ENCODE data around the gene VAPB.
"Not testable (repeated sequence)": the region's sequence is repeated elsewhere in the genome, so short reads cannot be mapped to it uniquely, and the experiment has no call there.

The VAPB gene

DNA sequence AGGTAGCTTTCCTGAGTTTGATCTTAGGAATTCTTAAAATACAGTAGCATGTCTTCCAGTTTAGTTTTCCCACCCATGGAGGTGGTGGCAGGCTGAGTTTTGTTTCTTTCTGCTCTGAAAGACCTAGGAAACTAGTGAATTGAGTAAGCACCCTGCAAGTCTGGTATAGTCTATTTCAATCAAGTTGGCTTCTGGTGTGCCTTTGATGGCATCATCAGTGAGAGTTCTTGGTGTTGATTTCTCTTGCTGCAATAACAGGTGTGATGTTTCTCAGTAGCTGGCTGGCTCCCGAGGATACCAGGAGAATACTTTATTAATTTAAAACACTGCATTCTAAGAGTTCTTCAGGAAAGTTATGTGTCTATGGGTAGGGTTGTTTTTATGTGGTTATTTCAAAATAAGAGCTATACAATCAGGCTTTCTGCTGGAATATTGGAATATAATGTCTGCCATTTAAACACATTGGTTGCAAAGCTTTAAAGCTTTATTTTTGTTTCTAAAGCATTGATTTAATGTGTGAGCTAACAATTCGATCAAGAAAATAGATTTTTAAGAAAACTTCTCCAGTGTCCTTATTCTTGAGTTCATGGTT lies 19.0 kb downstream of the VAPB start:
- Histone ChIP-seq H3K4me1 (ENCODE audit: low read length) (peaks cover 19% of the 10 kb centered on the region), H3K27ac (ENCODE audit: low read length) (no peak overlapping the region)

DNA sequence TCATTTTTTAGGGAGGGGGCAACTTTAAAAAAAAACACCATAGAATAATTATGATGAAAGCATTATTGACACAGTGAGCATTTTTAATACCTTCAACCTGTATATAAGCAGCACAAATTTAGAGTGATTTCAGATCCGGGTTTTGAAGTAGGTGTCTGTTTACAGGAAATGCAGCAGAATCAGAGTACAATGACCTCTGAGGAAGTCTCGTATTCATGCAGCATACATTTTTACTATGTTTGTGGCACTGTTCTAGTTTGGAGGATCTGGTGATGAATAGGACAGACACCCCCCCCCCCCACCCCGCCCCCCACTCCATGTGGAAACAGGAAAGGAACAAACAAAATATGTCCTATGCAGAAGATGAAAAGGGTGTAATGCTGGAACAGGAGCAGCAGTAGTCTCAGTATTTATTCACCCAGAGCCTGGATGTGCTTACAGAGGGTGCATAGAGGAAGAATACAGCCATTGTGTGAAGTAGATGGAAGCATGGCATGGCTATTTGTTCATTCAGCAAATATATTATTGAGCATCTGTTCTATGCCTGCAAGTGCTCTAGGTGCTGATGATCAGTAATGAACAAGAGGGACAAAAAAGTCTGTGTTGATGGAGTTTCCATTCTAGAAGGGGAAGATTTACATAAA lies 19.7 kb downstream of the VAPB start:
- Histone ChIP-seq H3K27ac (ENCODE audit: low read length) (no peak overlapping the region), H3K9ac (ENCODE audit: low read length) (no peak overlapping the region), H3K9me3 (ENCODE audit: insufficient read depth, low read length) (no peaks in the 10 kb centered on the region), H3K4me2 (ENCODE audit: low read length) (no peak overlapping the region), H3K36me3 (replicated peaks; ENCODE audit: low read depth, low read length) (peaks cover 13% of the 10 kb centered on the region), H2AFZ (ENCODE audit: low read depth, low read length) (no peak overlapping the region), H3K79me2 (ENCODE audit: low read length) (peaks cover 91% of the 10 kb centered on the region), H3K4me3 (ENCODE audit: low read length) (no peak overlapping the region), H3K27me3 (ENCODE audit: low read depth, low read length) (no peaks in the 10 kb centered on the region), H4K20me1 (ENCODE audit: insufficient read depth, low read length) (peaks cover 70% of the 10 kb centered on the region), H3K4me1 (ENCODE audit: low read length) (peaks cover 12% of the 10 kb centered on the region)
- TF ChIP-seq EZH2phosphoT487 (IDR thresholded peaks at IDR 0.05; ENCODE audit: low read depth), result no peak
- TF ChIP-seq, protein P1, sequence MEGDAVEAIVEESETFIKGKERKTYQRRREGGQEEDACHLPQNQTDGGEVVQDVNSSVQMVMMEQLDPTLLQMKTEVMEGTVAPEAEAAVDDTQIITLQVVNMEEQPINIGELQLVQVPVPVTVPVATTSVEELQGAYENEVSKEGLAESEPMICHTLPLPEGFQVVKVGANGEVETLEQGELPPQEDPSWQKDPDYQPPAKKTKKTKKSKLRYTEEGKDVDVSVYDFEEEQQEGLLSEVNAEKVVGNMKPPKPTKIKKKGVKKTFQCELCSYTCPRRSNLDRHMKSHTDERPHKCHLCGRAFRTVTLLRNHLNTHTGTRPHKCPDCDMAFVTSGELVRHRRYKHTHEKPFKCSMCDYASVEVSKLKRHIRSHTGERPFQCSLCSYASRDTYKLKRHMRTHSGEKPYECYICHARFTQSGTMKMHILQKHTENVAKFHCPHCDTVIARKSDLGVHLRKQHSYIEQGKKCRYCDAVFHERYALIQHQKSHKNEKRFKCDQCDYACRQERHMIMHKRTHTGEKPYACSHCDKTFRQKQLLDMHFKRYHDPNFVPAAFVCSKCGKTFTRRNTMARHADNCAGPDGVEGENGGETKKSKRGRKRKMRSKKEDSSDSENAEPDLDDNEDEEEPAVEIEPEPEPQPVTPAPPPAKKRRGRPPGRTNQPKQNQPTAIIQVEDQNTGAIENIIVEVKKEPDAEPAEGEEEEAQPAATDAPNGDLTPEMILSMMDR (IDR thresholded peaks at IDR 0.05; ENCODE audit: low read depth, low read length), result no peak

More for the DNA sequence above, 19.0 kb downstream of the VAPB start:
- TF ChIP-seq, protein P1 (IDR thresholded peaks at IDR 0.05; ENCODE audit: low read depth, low read length), result no peak
- TF ChIP-seq EZH2phosphoT487 (IDR thresholded peaks at IDR 0.05; ENCODE audit: low read depth), result no peak
- no peak overlapping the region for H2AFZ ChIP-seq (ENCODE audit: low read depth, low read length)
- H3K27me3 ChIP-seq (ENCODE audit: low read depth, low read length), result no peaks in the 10 kb centered on the region
- H3K9me3 ChIP-seq (ENCODE audit: insufficient read depth, low read length), result no peaks in the 10 kb centered on the region
- no peak overlapping the region for H3K4me2 ChIP-seq (ENCODE audit: low read length)
- H3K79me2 ChIP-seq (ENCODE audit: low read length), result peaks cover 97% of the 10 kb centered on the region
- peaks cover 13% of the 10 kb centered on the region for H3K36me3 ChIP-seq (replicated peaks; ENCODE audit: low read depth, low read length)
- H3K4me3 ChIP-seq (ENCODE audit: low read length), result no peak overlapping the region
- no peak overlapping the region for H3K9ac ChIP-seq (ENCODE audit: low read length)
- peaks cover 76% of the 10 kb centered on the region for H4K20me1 ChIP-seq (ENCODE audit: insufficient read depth, low read length)

DNA sequence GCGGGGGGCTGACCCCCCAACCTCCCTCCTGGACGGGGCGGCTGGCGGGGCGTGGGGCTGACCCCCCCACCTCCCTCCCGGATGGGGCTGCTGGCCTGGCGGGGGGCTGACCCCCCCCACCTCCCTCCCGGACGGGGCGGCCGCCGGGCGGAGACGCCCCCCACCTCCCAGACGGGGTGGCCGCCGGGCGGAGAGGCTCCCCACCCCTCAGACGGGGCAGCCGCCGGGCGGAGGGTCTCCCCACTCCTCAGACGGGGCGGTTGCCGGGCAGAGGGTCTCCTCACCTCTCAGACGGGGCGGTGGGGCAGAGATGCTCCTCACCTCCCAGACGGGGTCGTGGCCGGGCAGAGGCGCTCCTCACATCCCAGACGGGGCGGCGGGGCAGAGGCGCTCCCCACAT lies 25.2 kb downstream of the VAPB start:
- H3K9ac ChIP-seq (ENCODE audit: low read length); H2AFZ ChIP-seq (ENCODE audit: low read depth, low read length); H3K4me2 ChIP-seq (ENCODE audit: low read length); H3K27me3 ChIP-seq (ENCODE audit: low read depth, low read length); H3K4me1 ChIP-seq (ENCODE audit: low read length); H3K9me3 ChIP-seq (ENCODE audit: insufficient read depth, low read length); H3K27ac ChIP-seq (ENCODE audit: low read length); H3K4me3 ChIP-seq (ENCODE audit: low read length): not testable (repeated sequence)
- Histone ChIP-seq H4K20me1 (ENCODE audit: insufficient read depth, low read length) (peaks cover 42% of the 10 kb centered on the region), H3K79me2 (ENCODE audit: low read length) (peaks cover 69% of the 10 kb centered on the region), H3K36me3 (replicated peaks; ENCODE audit: low read depth, low read length) (peaks cover 38% of the 10 kb centered on the region)

DNA sequence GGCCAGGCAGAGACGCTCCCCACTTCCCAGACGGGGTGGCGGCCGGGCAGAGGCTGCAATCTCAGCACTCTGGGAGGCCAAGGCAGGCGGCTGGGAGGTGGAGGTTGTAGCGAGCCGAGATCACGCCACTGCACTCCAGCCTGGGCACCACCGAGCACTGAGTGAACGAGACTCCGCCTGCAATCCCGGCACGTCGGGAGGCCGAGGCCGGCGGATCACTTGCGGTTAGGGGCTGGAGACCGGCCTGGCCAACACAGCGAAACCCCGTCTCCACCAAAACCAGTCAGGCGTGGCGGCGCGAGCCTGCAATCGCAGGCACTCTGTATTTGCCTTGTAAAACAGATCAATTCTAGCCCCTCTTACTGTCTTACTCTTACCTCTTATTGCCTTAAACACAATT lies 25.8 kb downstream of the VAPB start:
- H3K9ac ChIP-seq (ENCODE audit: low read length); H2AFZ ChIP-seq (ENCODE audit: low read depth, low read length); H3K4me3 ChIP-seq (ENCODE audit: low read length); H3K27ac ChIP-seq (ENCODE audit: low read length); H3K27me3 ChIP-seq (ENCODE audit: low read depth, low read length); H3K4me2 ChIP-seq (ENCODE audit: low read length); H3K9me3 ChIP-seq (ENCODE audit: insufficient read depth, low read length); H3K4me1 ChIP-seq (ENCODE audit: low read length): not testable (repeated sequence)
- H3K36me3 ChIP-seq (replicated peaks; ENCODE audit: low read depth, low read length), result peaks cover 44% of the 10 kb centered on the region
- peaks cover 64% of the 10 kb centered on the region for H3K79me2 ChIP-seq (ENCODE audit: low read length)
- peaks cover 37% of the 10 kb centered on the region for H4K20me1 ChIP-seq (ENCODE audit: insufficient read depth, low read length)

DNA sequence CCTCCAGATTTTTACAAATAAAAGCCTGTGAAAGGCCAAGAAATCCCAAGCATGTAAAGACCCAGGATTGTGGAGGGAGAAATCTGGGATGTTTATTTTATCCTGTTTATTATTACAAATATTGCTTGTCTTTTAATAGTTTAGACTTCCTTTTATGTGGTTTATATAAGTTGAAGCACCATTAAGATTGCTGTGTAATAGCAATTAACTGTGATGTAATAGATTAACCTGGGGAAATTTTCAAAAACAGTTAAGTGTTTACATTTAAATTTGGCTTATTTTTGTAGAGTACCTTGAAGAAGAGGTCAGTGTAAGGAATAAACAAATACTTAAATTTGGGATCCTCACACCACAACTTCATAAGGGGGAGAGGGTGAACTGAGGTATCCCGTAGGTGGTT lies 27.0 kb downstream of the VAPB start:
- no peaks in the 10 kb centered on the region for H3K27me3 ChIP-seq (ENCODE audit: low read depth, low read length)
- no peak overlapping the region for H3K4me3 ChIP-seq (ENCODE audit: low read length)
- no peak overlapping the region for H3K27ac ChIP-seq (ENCODE audit: low read length)
- H3K4me1 ChIP-seq (ENCODE audit: low read length), result no peaks in the 10 kb centered on the region
- H3K9me3 ChIP-seq (ENCODE audit: insufficient read depth, low read length), result no peaks in the 10 kb centered on the region
- peaks cover 55% of the 10 kb centered on the region for H3K79me2 ChIP-seq (ENCODE audit: low read length)
- H2AFZ ChIP-seq (ENCODE audit: low read depth, low read length), result no peak overlapping the region
- no peak overlapping the region for H3K9ac ChIP-seq (ENCODE audit: low read length)
- peaks cover 26% of the 10 kb centered on the region for H4K20me1 ChIP-seq (ENCODE audit: insufficient read depth, low read length)
- peaks cover 48% of the 10 kb centered on the region for H3K36me3 ChIP-seq (replicated peaks; ENCODE audit: low read depth, low read length)
- TF ChIP-seq EZH2phosphoT487 (IDR thresholded peaks at IDR 0.05; ENCODE audit: low read depth), result no peak
- TF ChIP-seq, protein P1 (IDR thresholded peaks at IDR 0.05; ENCODE audit: low read depth, low read length), result no peak
- no peak overlapping the region for H3K4me2 ChIP-seq (ENCODE audit: low read length)

Measured in OCI-LY3 (cell line).